ENCODE measurements around the gene ZNF480. TPM values are rescaled to one million over a fixed set of nuclear protein-coding genes. Genes with fewer than 3 reads are reported as not detected.

Gene ZNF480
- total and polyA plus RNA-seq, 2 donors (not counting 3 experiments of a cell fraction or from before 2014, with no cell fraction given): 3.6 to 10.0 TPM

GRCh38 chr19:52248241-52248640 lies 48.7 kb upstream of the ZNF480 start:
- Histone ChIP-seq H3K27me3 (ENCODE audit: control insufficient read depth in 2 of 2, insufficient read depth in 2 of 2, low read length in 2 of 2) (no peaks in the 10 kb centered on the region), H3K79me2 (ENCODE audit: control insufficient read depth, insufficient read depth, low read length) (no peaks in the 10 kb centered on the region), H4K20me1 (replicated peaks; ENCODE audit: control insufficient read depth, extremely low read depth, insufficient read depth, low read length) (no peaks in the 10 kb centered on the region), H3K27ac (ENCODE audit: insufficient read depth, low read depth, low read length) (no peak overlapping the region), H3K36me3 (ENCODE audit: control insufficient read depth in 2 of 2, extremely low read depth in 1 of 2, insufficient read depth in 2 of 2, low read length in 2 of 2) (no peaks in the 10 kb centered on the region), H3K4me2 (ENCODE audit: insufficient read depth, low read length) (no peak overlapping the region), H3K4me3 (replicated peaks in 1 of 3; ENCODE audit: insufficient read depth in 1 of 3, low read depth in 1 of 3, low read length in 3 of 3) (no peak overlapping the region), H3K9ac (replicated peaks; ENCODE audit: extremely low read depth, insufficient read depth, low read length) (no peak overlapping the region), H3K9me3 (replicated peaks; ENCODE audit: control insufficient read depth, insufficient read depth, low read length) (no peaks in the 10 kb centered on the region), H3K9me1 (replicated peaks; ENCODE audit: control insufficient read depth, extremely low read depth, insufficient read depth, low read length) (no peaks in the 10 kb centered on the region), H2AFZ (ENCODE audit: low read depth, low read length) (no peak overlapping the region), H3K4me1 (ENCODE audit: control insufficient read depth, extremely low read depth, insufficient read depth, low read length) (no peaks in the 10 kb centered on the region)
- intact Hi-C loops (cut with micrococcal nuclease): no loop called here
- dilution Hi-C loops (cut with MboI; ENCODE audit: extremely low pct_ligation_motif_present, low sequenced_read_pairs): no loop called here
- TF ChIP-seq, protein P1, sequence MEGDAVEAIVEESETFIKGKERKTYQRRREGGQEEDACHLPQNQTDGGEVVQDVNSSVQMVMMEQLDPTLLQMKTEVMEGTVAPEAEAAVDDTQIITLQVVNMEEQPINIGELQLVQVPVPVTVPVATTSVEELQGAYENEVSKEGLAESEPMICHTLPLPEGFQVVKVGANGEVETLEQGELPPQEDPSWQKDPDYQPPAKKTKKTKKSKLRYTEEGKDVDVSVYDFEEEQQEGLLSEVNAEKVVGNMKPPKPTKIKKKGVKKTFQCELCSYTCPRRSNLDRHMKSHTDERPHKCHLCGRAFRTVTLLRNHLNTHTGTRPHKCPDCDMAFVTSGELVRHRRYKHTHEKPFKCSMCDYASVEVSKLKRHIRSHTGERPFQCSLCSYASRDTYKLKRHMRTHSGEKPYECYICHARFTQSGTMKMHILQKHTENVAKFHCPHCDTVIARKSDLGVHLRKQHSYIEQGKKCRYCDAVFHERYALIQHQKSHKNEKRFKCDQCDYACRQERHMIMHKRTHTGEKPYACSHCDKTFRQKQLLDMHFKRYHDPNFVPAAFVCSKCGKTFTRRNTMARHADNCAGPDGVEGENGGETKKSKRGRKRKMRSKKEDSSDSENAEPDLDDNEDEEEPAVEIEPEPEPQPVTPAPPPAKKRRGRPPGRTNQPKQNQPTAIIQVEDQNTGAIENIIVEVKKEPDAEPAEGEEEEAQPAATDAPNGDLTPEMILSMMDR (IDR thresholded peaks at IDR 0.05; ENCODE audit: extremely low read depth in 1 of 2, insufficient read depth in 1 of 2, low read depth in 1 of 2, low read length in 2 of 2): peak; percentile 16 to 44
- no peak for TF ChIP-seq JUN (IDR thresholded peaks at IDR 0.05; ENCODE audit: borderline replicate concordance, insufficient read depth, insufficient read length, low read depth)
- BruUV-seq (replicated peaks): no TSS peak
- peak; percentile 46 for DNase-seq (ENCODE audit: low read depth, low spot score)
- CTCF ChIA-PET: interaction anchor here (0.8 to 1.6 kb wide), 8 partner anchors 11 to 502 kb away, joined by 3 to 7 read pairs (median 4); partner anchors contain the start of gene ZNF880
- POLR2A ChIA-PET: no interaction called here
- no peak for FAIRE-seq

- no peak overlapping the region for H2AFZ ChIP-seq (ENCODE audit: low read depth, low read length)
- H3K4me3 ChIP-seq (replicated peaks in 1 of 3; ENCODE audit: insufficient read depth in 1 of 3, low read depth in 1 of 3, low read length in 3 of 3): no peak overlapping the region
- H3K9me3 ChIP-seq (replicated peaks; ENCODE audit: control insufficient read depth, insufficient read depth, low read length): no peaks in the 10 kb centered on the region
- no peaks in the 10 kb centered on the region for H3K9me1 ChIP-seq (replicated peaks; ENCODE audit: control insufficient read depth, extremely low read depth, insufficient read depth, low read length)
- H3K79me2 ChIP-seq (ENCODE audit: control insufficient read depth, insufficient read depth, low read length): no peaks in the 10 kb centered on the region
- dilution Hi-C loops (cut with MboI; ENCODE audit: extremely low pct_ligation_motif_present, low sequenced_read_pairs) (no loop called here), intact Hi-C loops (cut with micrococcal nuclease) (no loop called here)
- H3K36me3 ChIP-seq (ENCODE audit: control insufficient read depth in 2 of 2, extremely low read depth in 1 of 2, insufficient read depth in 2 of 2, low read length in 2 of 2): no peaks in the 10 kb centered on the region
- H3K4me2 ChIP-seq (ENCODE audit: insufficient read depth, low read length): no peak overlapping the region
- H4K20me1 ChIP-seq (replicated peaks; ENCODE audit: control insufficient read depth, extremely low read depth, insufficient read depth, low read length): no peaks in the 10 kb centered on the region
- H3K9ac ChIP-seq (replicated peaks; ENCODE audit: extremely low read depth, insufficient read depth, low read length): no peak overlapping the region
- DNase-seq (ENCODE audit: low read depth, low spot score) (no peak), FAIRE-seq (no peak)
- H3K27ac ChIP-seq (ENCODE audit: insufficient read depth, low read depth, low read length): no peak overlapping the region
- POLR2A ChIA-PET: no interaction called here
- no TSS peak for BruUV-seq (replicated peaks)
- no peaks in the 10 kb centered on the region for H3K27me3 ChIP-seq (ENCODE audit: control insufficient read depth in 2 of 2, insufficient read depth in 2 of 2, low read length in 2 of 2)
- no peak for TF ChIP-seq MYC (IDR thresholded peaks at IDR 0.05; ENCODE audit: low read depth, low read length)
- TF ChIP-seq, protein P1 (IDR thresholded peaks at IDR 0.05; ENCODE audit: extremely low read depth in 1 of 2, insufficient read depth in 1 of 2, low read depth in 1 of 2, low read length in 2 of 2): no peak
- TF ChIP-seq JUN (IDR thresholded peaks at IDR 0.05; ENCODE audit: borderline replicate concordance, insufficient read depth, insufficient read length, low read depth): no peak
- TF ChIP-seq POLR2A (IDR thresholded peaks at IDR 0.05; ENCODE audit: low read depth, low read length): no peak
- TF ChIP-seq EZH2 (IDR thresholded peaks at IDR 0.05; ENCODE audit: borderline replicate concordance, low read depth, low read length, severe bottlenecking): no peak
- no peak for TF ChIP-seq GATA2 (IDR thresholded peaks at IDR 0.05; ENCODE audit: insufficient read depth, insufficient read length, low read depth, low read length)
- no peak for TF ChIP-seq FOS (IDR thresholded peaks at IDR 0.05; ENCODE audit: borderline replicate concordance, insufficient read depth, low read length)
- TF ChIP-seq POLR2AphosphoS5 (IDR thresholded peaks at IDR 0.05; ENCODE audit: insufficient read depth, low read depth, low read length): no peak
- TF ChIP-seq, protein P2, sequence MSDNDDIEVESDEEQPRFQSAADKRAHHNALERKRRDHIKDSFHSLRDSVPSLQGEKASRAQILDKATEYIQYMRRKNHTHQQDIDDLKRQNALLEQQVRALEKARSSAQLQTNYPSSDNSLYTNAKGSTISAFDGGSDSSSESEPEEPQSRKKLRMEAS (IDR thresholded peaks at IDR 0.05; ENCODE audit: insufficient read depth, insufficient read length): no peak
- H3K4me1 ChIP-seq (ENCODE audit: control insufficient read depth, extremely low read depth, insufficient read depth, low read length): no peaks in the 10 kb centered on the region
- CTCF ChIA-PET: interaction anchor here (0.6 kb wide), 1 partner anchor 21 kb away, joined by 3 read pairs; no protein-coding TSS in a partner anchor
Measured at GRCh38 chr19:52258426-52258825, 38.5 kb upstream of the ZNF480 start.

All from endothelial cell of umbilical vein (primary cell).